Keratinocyte (primary cell): Measurements from ENCODE around the gene MEA1. TPM values are rescaled to one million over a fixed set of nuclear protein-coding genes. Genes with fewer than 3 reads are reported as not detected.
A peak's percentile ranks its signal among the peaks of the same experiment; 100 is the strongest.

Experiments used
- DNase-seq: peaks from one replicate; pipeline ENCODE4 v3.0.0-alpha.2; 2011; ENCODE audit warnings: low read depth, missing footprints, low spot score
- FAIRE-seq: peaks from 2 replicates; lab custom pipeline; 2011; peaks lifted over from hg19 to GRCh38; lab: Jason Lieb, UNC
- H2AFZ ChIP-seq: 2 replicates; pipeline ENCODE4 v1.6.0; 2012; ENCODE audit warnings: low read length, control low read depth, inconsistent platforms; ENCODE audit not compliant: control insufficient read depth
- H3K27ac ChIP-seq: 2 replicates; pipeline ENCODE4 v1.5.1; 2011; ENCODE audit warnings: low read length; ENCODE audit not compliant: control insufficient read depth, insufficient read depth
- H3K27me3 ChIP-seq: 3 replicates; pipeline ENCODE4 v1.6.0; 2011; ENCODE audit warnings: low read length; ENCODE audit not compliant: control insufficient read depth, insufficient read depth; ENCODE audit errors: extremely low read depth
- H3K36me3 ChIP-seq, 2 experiments: 2 replicates in 1 of 2; 3 replicates in 1 of 2; pipeline ENCODE4 v1.5.1; 2011; ENCODE audit warnings: low read length in 2 of 2, mild to moderate bottlenecking in 1 of 2; ENCODE audit not compliant: control insufficient read depth in 2 of 2, insufficient read depth in 2 of 2; ENCODE audit errors: extremely low read depth in 1 of 2
- H3K4me1 ChIP-seq: 3 replicates; pipeline ENCODE4 v1.5.1; 2011; ENCODE audit warnings: low read length; ENCODE audit not compliant: control insufficient read depth, insufficient read depth; ENCODE audit errors: extremely low read depth
- H3K4me2 ChIP-seq: 3 replicates; pipeline ENCODE4 v1.6.0; 2011; ENCODE audit warnings: low read depth, low read length; ENCODE audit not compliant: control insufficient read depth, insufficient read depth; ENCODE audit errors: extremely low read depth
- H3K4me3 ChIP-seq, 3 experiments: fragments of 200-600 bp in 1 of 3; sonication (generic) in 1 of 3; 2 replicates in 2 of 3; 3 replicates in 1 of 3; pipeline ENCODE4 v1.5.1; 2011 to 2016; ENCODE audit warnings: low read length in 3 of 3, mild to moderate bottlenecking in 3 of 3, control low read depth in 2 of 3, inconsistent platforms in 1 of 3, low read depth in 1 of 3, mixed read lengths in 1 of 3, mixed run types in 1 of 3, moderate library complexity in 1 of 3; ENCODE audit not compliant: control insufficient read depth in 2 of 3, insufficient read depth in 2 of 3; ENCODE audit errors: extremely low read depth in 1 of 3
- H3K79me2 ChIP-seq: 2 replicates; pipeline ENCODE4 v1.6.0; 2012; ENCODE audit warnings: low read length; ENCODE audit not compliant: control insufficient read depth, insufficient read depth
- H3K9ac ChIP-seq: 3 replicates; pipeline ENCODE4 v1.6.0; 2011; ENCODE audit warnings: low read length; ENCODE audit not compliant: control insufficient read depth, insufficient read depth; ENCODE audit errors: extremely low read depth
- H3K9me1 ChIP-seq: 3 replicates; pipeline ENCODE4 v1.6.0; 2011; ENCODE audit warnings: low read length; ENCODE audit not compliant: control insufficient read depth, insufficient read depth; ENCODE audit errors: extremely low read depth
- H3K9me3 ChIP-seq: 2 replicates; pipeline ENCODE4 v1.5.1; 2012; ENCODE audit warnings: low read depth, low read length; ENCODE audit not compliant: control insufficient read depth
- H4K20me1 ChIP-seq: 3 replicates; pipeline ENCODE4 v1.6.0; 2011; ENCODE audit warnings: low read length; ENCODE audit not compliant: control insufficient read depth, insufficient read depth; ENCODE audit errors: extremely low read depth
- EZH2 ChIP-seq: IDR thresholded peaks from one replicate; pipeline ENCODE4 v1.6.1; 2012; ENCODE audit warnings: inconsistent platforms, mild to moderate bottlenecking, low read length, moderate library complexity
- dilution Hi-C: fragments of 300-500 bp; cut with MboI; formaldehyde crosslinking; loops from one replicate; pipeline ENCODE4 v1.7.0; 2020; ENCODE audit warnings: low sequenced_read_pairs; ENCODE audit not compliant: extremely low pct_ligation_motif_present
- polyA plus RNA-seq, 5 experiments: library from polyadenylated mRNA; depleted of rRNA in 3 of 5; stranded (reverse) in 3 of 5; stranded (forward) in 1 of 5; unstranded in 1 of 5; fragments of >200 nt; gene quantifications; 1 replicate in 1 of 5; 2 replicates in 3 of 5; 3 replicates in 1 of 5; pipeline versions ENCODE4 v1.2.1 to v1.2.3, GENCODE V29; 2011 to 2012; ENCODE audit warnings: missing spikeins in 2 of 5, low read depth in 1 of 5, low replicate concordance in 1 of 5
- TF ChIP-seq, protein P1 (sequence below), 3 experiments: IDR thresholded peaks in 1 of 3; conservative IDR thresholded peaks in 1 of 3; optimal IDR thresholded peaks in 1 of 3; 2 replicates in 2 of 3; 3 replicates in 1 of 3; pipeline versions ENCODE3 to v1.5.1; 2011; ENCODE audit warnings: low read length in 3 of 3, mild to moderate bottlenecking in 3 of 3, moderate library complexity in 2 of 3, control low read depth in 1 of 3, inconsistent platforms in 1 of 3; ENCODE audit not compliant: insufficient read depth in 2 of 3; ENCODE audit errors: extremely low read depth in 1 of 3

The MEA1 gene
- polyA plus RNA-seq, 1 donor (not counting 4 experiments of a cell fraction or from before 2014, with no cell fraction given) = 76.1 TPM

- Histone ChIP-seq H3K27ac (peak overlapping the region; percentile 83), H3K79me2 (peaks cover 41% of the 10 kb centered on the region), H3K4me1 (peaks cover 16% of the 10 kb centered on the region), H2AFZ (peak overlapping the region; percentile 72), H4K20me1 (no peaks in the 10 kb centered on the region), H3K9ac (peak overlapping the region; percentile 91), H3K36me3 (peaks cover 28 to 29% of the 10 kb centered on the region in 2 experiments), H3K4me2 (peak overlapping the region; percentile 99), H3K9me3 (no peaks in the 10 kb centered on the region), H3K4me3 (peak overlapping the region; percentile 61 to 95 (median 87)), H3K27me3 (no peaks in the 10 kb centered on the region), H3K9me1 (no peaks in the 10 kb centered on the region)
- TF ChIP-seq, protein P1, sequence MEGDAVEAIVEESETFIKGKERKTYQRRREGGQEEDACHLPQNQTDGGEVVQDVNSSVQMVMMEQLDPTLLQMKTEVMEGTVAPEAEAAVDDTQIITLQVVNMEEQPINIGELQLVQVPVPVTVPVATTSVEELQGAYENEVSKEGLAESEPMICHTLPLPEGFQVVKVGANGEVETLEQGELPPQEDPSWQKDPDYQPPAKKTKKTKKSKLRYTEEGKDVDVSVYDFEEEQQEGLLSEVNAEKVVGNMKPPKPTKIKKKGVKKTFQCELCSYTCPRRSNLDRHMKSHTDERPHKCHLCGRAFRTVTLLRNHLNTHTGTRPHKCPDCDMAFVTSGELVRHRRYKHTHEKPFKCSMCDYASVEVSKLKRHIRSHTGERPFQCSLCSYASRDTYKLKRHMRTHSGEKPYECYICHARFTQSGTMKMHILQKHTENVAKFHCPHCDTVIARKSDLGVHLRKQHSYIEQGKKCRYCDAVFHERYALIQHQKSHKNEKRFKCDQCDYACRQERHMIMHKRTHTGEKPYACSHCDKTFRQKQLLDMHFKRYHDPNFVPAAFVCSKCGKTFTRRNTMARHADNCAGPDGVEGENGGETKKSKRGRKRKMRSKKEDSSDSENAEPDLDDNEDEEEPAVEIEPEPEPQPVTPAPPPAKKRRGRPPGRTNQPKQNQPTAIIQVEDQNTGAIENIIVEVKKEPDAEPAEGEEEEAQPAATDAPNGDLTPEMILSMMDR (optimal IDR thresholded peaks at IDR 0.05 in 1 of 3, IDR thresholded peaks at IDR 0.05 in 1 of 3, conservative IDR thresholded peaks at IDR 0.05 in 1 of 3; ENCODE audit: extremely low read depth in 1 of 3, insufficient read depth in 2 of 3, low read length in 3 of 3) = no peak
- no peak for TF ChIP-seq EZH2
- dilution Hi-C loops = no loop called here
- DNase-seq = no peak
- no peak for FAIRE-seq
Measured at GRCh38 chr6:43014434-43014909, 726 bp upstream of the MEA1 start.

DNA sequence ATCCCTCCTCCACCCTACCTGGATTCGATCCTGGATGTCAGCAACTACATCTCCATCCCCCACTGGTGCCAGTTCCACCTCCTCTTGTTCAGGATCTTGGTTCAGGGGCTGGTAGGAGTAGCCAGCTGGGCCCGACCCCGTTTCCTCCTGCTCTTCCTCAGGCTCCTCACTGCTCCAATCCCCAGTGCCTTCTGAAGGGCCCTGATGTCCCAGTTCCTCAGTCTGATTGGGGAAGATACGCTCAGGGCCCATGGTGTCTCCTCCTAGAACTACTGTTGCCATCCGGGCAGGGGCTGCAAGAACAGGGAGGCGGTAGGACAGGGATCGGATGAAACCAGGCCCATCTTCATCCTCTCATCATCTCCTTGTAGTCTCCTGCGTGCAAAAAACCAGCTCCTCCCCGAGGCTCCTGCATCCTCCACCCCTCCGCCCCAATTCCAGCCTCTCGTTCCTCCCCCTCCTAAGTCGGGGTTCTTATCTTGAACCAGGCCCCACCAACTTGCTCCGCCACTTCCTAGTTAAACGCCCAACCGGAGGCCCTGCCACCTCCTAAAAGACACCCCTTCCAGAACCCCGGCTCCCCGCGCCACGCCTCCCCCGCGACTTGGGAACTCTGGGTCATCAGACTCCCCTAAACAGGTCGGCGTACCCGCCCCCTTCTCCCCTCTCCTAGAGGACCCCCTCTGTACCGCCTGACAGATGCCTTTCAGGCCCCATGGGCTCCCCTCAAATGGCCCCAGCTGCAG lies 476 bp downstream of the MEA1 start:
- Histone ChIP-seq H3K9ac (peak overlapping the region; percentile 76), H3K4me1 (peaks cover 16% of the 10 kb centered on the region), H3K9me3 (no peaks in the 10 kb centered on the region), H3K27ac (peak overlapping the region; percentile 27), H4K20me1 (no peaks in the 10 kb centered on the region), H3K27me3 (no peaks in the 10 kb centered on the region), H3K4me3 (peak overlapping the region; percentile 61 to 95 (median 87)), H3K36me3 (peaks cover 29 to 34% of the 10 kb centered on the region in 2 experiments), H3K9me1 (no peaks in the 10 kb centered on the region), H3K4me2 (peak overlapping the region; percentile 73), H3K79me2 (peaks cover 41% of the 10 kb centered on the region), H2AFZ (peak overlapping the region; percentile 76)
- FAIRE-seq (no peak), DNase-seq (no peak)
- dilution Hi-C loops = no loop called here
- no peak for TF ChIP-seq EZH2
- TF ChIP-seq, protein P1 (optimal IDR thresholded peaks at IDR 0.05 in 1 of 3, IDR thresholded peaks at IDR 0.05 in 1 of 3, conservative IDR thresholded peaks at IDR 0.05 in 1 of 3; ENCODE audit: extremely low read depth in 1 of 3, insufficient read depth in 2 of 3, low read length in 3 of 3) = no peak
